ENCODE measurements around the gene HSBP1L1. TPM values are rescaled to one million over a fixed set of nuclear protein-coding genes. Genes with fewer than 3 reads are reported as not detected.

The HSBP1L1 gene
- total RNA-seq, 1 experiment from 2014 or later: 56.8 TPM

DNA sequence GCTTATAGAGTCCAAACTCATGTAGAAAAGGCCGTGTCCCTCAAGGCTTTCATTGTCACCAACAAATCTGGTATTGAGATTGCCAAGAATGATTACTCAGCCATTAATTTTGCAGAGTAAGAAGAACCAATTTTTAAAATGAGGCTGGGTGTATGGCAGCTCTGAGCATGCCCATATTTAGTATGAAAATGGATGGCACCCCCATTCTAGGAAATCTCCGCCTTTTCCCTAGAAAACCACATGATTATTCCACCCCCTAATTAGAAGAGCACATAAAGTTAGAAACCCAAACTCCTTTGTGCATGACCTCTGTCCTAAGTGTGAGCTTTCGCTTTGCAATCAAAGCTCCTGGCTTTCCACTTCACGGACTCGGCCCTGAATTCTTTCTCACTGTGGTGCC, 38.0 kb downstream of the HSBP1L1 start:
- no peaks in the 10 kb centered on the region for H3K36me3 ChIP-seq (ENCODE audit: low read depth, low read length)
- intact Hi-C loops (cut with micrococcal nuclease): no loop called here
- POLR2A ChIA-PET (ENCODE audit: unreplicated experiment): no interaction called here
- no peak for DNase-seq
- no peaks in the 10 kb centered on the region for H4K20me1 ChIP-seq (ENCODE audit: low read length)
- CTCF ChIA-PET: no interaction called here
- H3F3A ChIP-seq (ENCODE audit: low read length, unreplicated experiment): no peaks in the 10 kb centered on the region
- no peaks in the 10 kb centered on the region for H3K4me1 ChIP-seq (ENCODE audit: insufficient read depth, low read length)
- ATAC-seq: no peak
- peaks cover 7% of the 10 kb centered on the region; the same call in 1 of the 2 replicates for H3K9me3 ChIP-seq (ENCODE audit: low read length)
- BruUV-seq (replicated peaks): no TSS peak
- no peaks in the 10 kb centered on the region for H3K27me3 ChIP-seq (ENCODE audit: low read length)
- H3K9ac ChIP-seq (ENCODE audit: low read length): no peak overlapping the region
- H3K4me2 ChIP-seq (ENCODE audit: low read length): no peak overlapping the region
- H3K9me2 ChIP-seq (replicated peaks; ENCODE audit: low read length): no peaks in the 10 kb centered on the region
- TF ChIP-seq EZH2phosphoT487 (IDR thresholded peaks at IDR 0.05; ENCODE audit: borderline replicate concordance, low read length): no peak
- no peak for TF ChIP-seq EZH2 (IDR thresholded peaks at IDR 0.05; ENCODE audit: low read length, unreplicated experiment)
- TF ChIP-seq, protein P1, sequence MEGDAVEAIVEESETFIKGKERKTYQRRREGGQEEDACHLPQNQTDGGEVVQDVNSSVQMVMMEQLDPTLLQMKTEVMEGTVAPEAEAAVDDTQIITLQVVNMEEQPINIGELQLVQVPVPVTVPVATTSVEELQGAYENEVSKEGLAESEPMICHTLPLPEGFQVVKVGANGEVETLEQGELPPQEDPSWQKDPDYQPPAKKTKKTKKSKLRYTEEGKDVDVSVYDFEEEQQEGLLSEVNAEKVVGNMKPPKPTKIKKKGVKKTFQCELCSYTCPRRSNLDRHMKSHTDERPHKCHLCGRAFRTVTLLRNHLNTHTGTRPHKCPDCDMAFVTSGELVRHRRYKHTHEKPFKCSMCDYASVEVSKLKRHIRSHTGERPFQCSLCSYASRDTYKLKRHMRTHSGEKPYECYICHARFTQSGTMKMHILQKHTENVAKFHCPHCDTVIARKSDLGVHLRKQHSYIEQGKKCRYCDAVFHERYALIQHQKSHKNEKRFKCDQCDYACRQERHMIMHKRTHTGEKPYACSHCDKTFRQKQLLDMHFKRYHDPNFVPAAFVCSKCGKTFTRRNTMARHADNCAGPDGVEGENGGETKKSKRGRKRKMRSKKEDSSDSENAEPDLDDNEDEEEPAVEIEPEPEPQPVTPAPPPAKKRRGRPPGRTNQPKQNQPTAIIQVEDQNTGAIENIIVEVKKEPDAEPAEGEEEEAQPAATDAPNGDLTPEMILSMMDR (conservative IDR thresholded peaks at IDR 0.05; ENCODE audit: low read depth, low read length): no peak
- H3K79me2 ChIP-seq (ENCODE audit: low read length): no peaks in the 10 kb centered on the region
- no peak overlapping the region for H2AFZ ChIP-seq (ENCODE audit: low read length)
- no peak overlapping the region for H3K27ac ChIP-seq (ENCODE audit: low read length)
- H3K4me3 ChIP-seq (ENCODE audit: low read length): no peak overlapping the region

DNA sequence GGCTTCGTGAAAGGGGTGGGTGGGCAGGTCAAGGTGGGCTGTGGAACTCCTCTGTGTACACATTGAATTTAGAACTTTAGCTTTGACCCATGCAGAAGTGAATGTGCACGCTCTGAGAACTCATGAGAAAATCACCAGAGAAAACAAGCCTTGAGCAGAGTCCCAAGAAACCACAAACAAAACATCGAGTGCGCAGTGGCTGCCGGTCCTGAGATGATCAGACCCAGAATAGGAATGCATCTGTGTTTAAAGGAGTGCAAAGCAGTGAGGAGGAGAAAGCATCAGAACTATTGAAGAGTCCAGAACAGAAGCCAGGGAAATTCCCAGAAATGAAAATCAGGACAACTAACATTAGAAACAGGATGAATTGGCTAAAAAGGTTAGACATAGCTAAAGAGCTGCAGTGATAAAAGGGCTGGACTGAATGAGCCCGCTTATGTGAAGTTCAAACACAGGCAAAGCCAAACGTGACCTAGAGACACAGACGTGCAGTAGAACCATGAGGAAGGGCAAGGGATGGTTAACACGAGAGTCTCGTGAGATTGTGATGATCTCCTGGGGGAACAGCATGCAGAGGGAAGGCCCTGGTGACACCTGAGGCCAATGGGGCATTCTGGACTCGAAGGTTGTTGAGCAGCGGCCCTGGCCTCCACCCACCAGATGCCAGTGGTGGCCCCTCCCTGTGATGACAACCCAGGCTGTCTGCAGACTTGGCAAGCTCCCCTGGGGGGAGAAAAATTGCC, 40.3 kb downstream of the HSBP1L1 start:
- Histone ChIP-seq H3K9me2 (replicated peaks; ENCODE audit: low read length) (no peaks in the 10 kb centered on the region), H2AFZ (ENCODE audit: low read length) (no peak overlapping the region), H3K79me2 (ENCODE audit: low read length) (no peaks in the 10 kb centered on the region), H3K4me2 (ENCODE audit: low read length) (no peak overlapping the region), H3K9me3 (ENCODE audit: low read length) (peaks cover 7% of the 10 kb centered on the region; the same call in 1 of the 2 replicates), H4K20me1 (ENCODE audit: low read length) (no peaks in the 10 kb centered on the region), H3K27me3 (ENCODE audit: low read length) (no peaks in the 10 kb centered on the region), H3K9ac (ENCODE audit: low read length) (no peak overlapping the region), H3F3A (ENCODE audit: low read length, unreplicated experiment) (no peaks in the 10 kb centered on the region), H3K4me1 (ENCODE audit: insufficient read depth, low read length) (peaks cover 2% of the 10 kb centered on the region), H3K27ac (ENCODE audit: low read length) (no peak overlapping the region), H3K4me3 (ENCODE audit: low read length) (no peak overlapping the region), H3K36me3 (ENCODE audit: low read depth, low read length) (no peaks in the 10 kb centered on the region)
- ChIA-PET POLR2A (ENCODE audit: unreplicated experiment) (no interaction called here), CTCF (no interaction called here)
- intact Hi-C loops (cut with micrococcal nuclease): no loop called here
- DNase-seq (no peak), ATAC-seq (no peak)
- BruUV-seq (replicated peaks): no TSS peak
- TF ChIP-seq EZH2phosphoT487 (IDR thresholded peaks at IDR 0.05; ENCODE audit: borderline replicate concordance, low read length) (no peak), EZH2 (IDR thresholded peaks at IDR 0.05; ENCODE audit: low read length, unreplicated experiment) (no peak)
- TF ChIP-seq, protein P1 (conservative IDR thresholded peaks at IDR 0.05; ENCODE audit: low read depth, low read length): no peak

DNA sequence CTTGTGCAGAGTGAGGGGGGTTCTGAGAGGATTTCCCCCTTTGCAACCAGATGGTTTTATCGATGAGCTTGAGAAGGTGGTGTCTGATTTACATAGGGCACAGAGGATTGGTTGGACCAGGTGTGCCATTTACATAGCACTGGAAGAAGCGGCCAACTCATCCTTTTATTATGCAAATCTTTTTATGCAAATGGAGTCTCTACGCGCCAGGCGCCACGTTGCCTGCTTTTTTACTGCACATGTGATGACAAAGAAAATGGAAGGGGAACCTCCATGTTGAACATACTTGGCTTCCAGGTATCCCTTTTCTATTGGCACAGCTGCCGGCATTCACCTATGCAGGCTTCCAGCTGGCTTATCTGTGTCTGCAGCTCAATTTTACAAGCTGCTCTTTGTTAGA, 42.3 kb downstream of the HSBP1L1 start:
- H3K27me3 ChIP-seq (ENCODE audit: low read length): no peaks in the 10 kb centered on the region
- no peaks in the 10 kb centered on the region for H3F3A ChIP-seq (ENCODE audit: low read length, unreplicated experiment)
- no peak overlapping the region for H3K4me2 ChIP-seq (ENCODE audit: low read length)
- H2AFZ ChIP-seq (ENCODE audit: low read length): no peak overlapping the region
- no peak overlapping the region for H3K9ac ChIP-seq (ENCODE audit: low read length)
- no peak overlapping the region for H3K4me3 ChIP-seq (ENCODE audit: low read length)
- no peaks in the 10 kb centered on the region for H3K9me2 ChIP-seq (replicated peaks; ENCODE audit: low read length)
- TF ChIP-seq EZH2phosphoT487 (IDR thresholded peaks at IDR 0.05; ENCODE audit: borderline replicate concordance, low read length) (no peak), EZH2 (IDR thresholded peaks at IDR 0.05; ENCODE audit: low read length, unreplicated experiment) (no peak)
- TF ChIP-seq, protein P1 (conservative IDR thresholded peaks at IDR 0.05; ENCODE audit: low read depth, low read length): no peak
- H3K36me3 ChIP-seq (ENCODE audit: low read depth, low read length): no peaks in the 10 kb centered on the region
- no peaks in the 10 kb centered on the region for H3K79me2 ChIP-seq (ENCODE audit: low read length)
- H4K20me1 ChIP-seq (ENCODE audit: low read length): no peaks in the 10 kb centered on the region
- DNase-seq: no peak
- intact Hi-C loops (cut with micrococcal nuclease): no loop called here
- no TSS peak for BruUV-seq (replicated peaks)
- H3K27ac ChIP-seq (ENCODE audit: low read length): no peak overlapping the region
- POLR2A ChIA-PET (ENCODE audit: unreplicated experiment): no interaction called here
- ATAC-seq: no peak
- H3K9me3 ChIP-seq (ENCODE audit: low read length): peaks cover 1% of the 10 kb centered on the region; the same call in 1 of the 2 replicates
- CTCF ChIA-PET: no interaction called here
- H3K4me1 ChIP-seq (ENCODE audit: insufficient read depth, low read length): peaks cover 11% of the 10 kb centered on the region

Measured in PC-3 (cell line).